PC-9 (cell line): Measurements from ENCODE around the gene PGPEP1. TPM values are rescaled to one million over a fixed set of nuclear protein-coding genes. Genes with fewer than 3 reads are reported as not detected.

Experiments used
- BruUV-seq: library from RNA; stranded (reverse); fragments of 400-500 nt; replicated peaks from 2 replicates; lab custom pipeline; 2021; lab: Mats Ljungman, UMichigan
- CTCF ChIA-PET: fragments of 300-600 bp; sonication (Branson Sonifier 250); formaldehyde crosslinking; loops from one replicate; lab custom pipeline; 2022; ENCODE audit warnings: antibody characterized with exemption; lab: Charles Lee
- POLR2A ChIA-PET: fragments of 300-600 bp; sonication (Branson Sonifier 250); formaldehyde crosslinking; loops from one replicate; lab custom pipeline; 2022; ENCODE audit warnings: antibody characterized with exemption; ENCODE audit not compliant: unreplicated experiment; lab: Charles Lee
- DNase-seq, 2 experiments: peaks; one replicate each; pipeline versions ENCODE4 v3.0.0 to v3.0.0-alpha.2; 2015 to 2022; ENCODE audit warnings: mixed read lengths in 1 of 2
- H2AFZ ChIP-seq: fragments of 200-600 bp; sonication (generic); 2 replicates; pipeline ENCODE4 v1.8.1; 2017; ENCODE audit warnings: antibody characterized with exemption
- H3F3A ChIP-seq: fragments of 200-600 bp; sonication (generic); 2 replicates; pipeline ENCODE4 v1.8.1; 2017; ENCODE audit warnings: antibody characterized with exemption, mild to moderate bottlenecking, low read depth; ENCODE audit not compliant: insufficient read depth
- H3K27ac ChIP-seq: fragments of 200-600 bp; sonication (generic); 2 replicates; pipeline ENCODE4 v1.6.1; 2016; ENCODE audit warnings: mixed run types
- H3K27me3 ChIP-seq: fragments of 200-600 bp; sonication (generic); 2 replicates; pipeline ENCODE4 v1.6.1; 2016; ENCODE audit warnings: low read depth, mixed run types; ENCODE audit not compliant: insufficient read depth
- H3K36me3 ChIP-seq: fragments of 200-600 bp; sonication (generic); 2 replicates; pipeline ENCODE4 v1.6.1; 2016; ENCODE audit warnings: low read depth, mixed run types
- H3K4me1 ChIP-seq: fragments of 200-600 bp; sonication (generic); replicated peaks from 2 replicates; pipeline ENCODE4 v1.6.1; 2016; ENCODE audit warnings: mixed run types; ENCODE audit not compliant: insufficient read depth
- H3K4me2 ChIP-seq: fragments of 200-600 bp; sonication (generic); 2 replicates; pipeline ENCODE4 v1.6.1; 2017; ENCODE audit warnings: mixed run types
- H3K4me3 ChIP-seq: fragments of 200-600 bp; sonication (generic); 2 replicates; pipeline ENCODE4 v1.6.1; 2016; ENCODE audit warnings: mixed run types
- H3K79me2 ChIP-seq: fragments of 200-600 bp; sonication (generic); 2 replicates; pipeline ENCODE4 v1.6.1; 2017; ENCODE audit warnings: low read depth, mixed run types
- H3K9me2 ChIP-seq: fragments of 200-600 bp; sonication (generic); 2 replicates; pipeline ENCODE4 v1.8.1; 2017; ENCODE audit warnings: mild to moderate bottlenecking; ENCODE audit not compliant: insufficient read depth
- H3K9me3 ChIP-seq: fragments of 200-600 bp; sonication (generic); 2 replicates; pipeline ENCODE4 v1.8.1; 2016; ENCODE audit warnings: low read depth; ENCODE audit not compliant: insufficient read depth
- H4K20me1 ChIP-seq: fragments of 200-600 bp; sonication (generic); 2 replicates; pipeline ENCODE4 v1.8.1; 2017; ENCODE audit not compliant: insufficient read depth
- EZH2 ChIP-seq: fragments of 200-600 bp; sonication (generic); IDR thresholded peaks from 2 replicates; pipeline ENCODE4 v1.8.0; 2017; ENCODE audit warnings: antibody characterized with exemption, low read depth
- intact Hi-C: fragments of 100-400 bp; cut with micrococcal nuclease; formaldehyde crosslinking; loops from one replicate; pipeline ENCODE4 v1.10.0; 2022; ENCODE audit not compliant: unreplicated experiment
- total RNA-seq: library from RNA; stranded (reverse); gene quantifications from 2 replicates; pipeline ENCODE4 v1.2.3, GENCODE V29; 2021
- TF ChIP-seq, protein P1 (sequence below): fragments of 200-600 bp; sonication (generic); conservative IDR thresholded peaks from 2 replicates; pipeline ENCODE4 v1.6.1; 2017; ENCODE audit warnings: mixed run types, antibody characterized with exemption, mild to moderate bottlenecking, moderate library complexity

PGPEP1 gene
- total RNA-seq, 1 experiment from 2014 or later = 53.6 TPM

DNA sequence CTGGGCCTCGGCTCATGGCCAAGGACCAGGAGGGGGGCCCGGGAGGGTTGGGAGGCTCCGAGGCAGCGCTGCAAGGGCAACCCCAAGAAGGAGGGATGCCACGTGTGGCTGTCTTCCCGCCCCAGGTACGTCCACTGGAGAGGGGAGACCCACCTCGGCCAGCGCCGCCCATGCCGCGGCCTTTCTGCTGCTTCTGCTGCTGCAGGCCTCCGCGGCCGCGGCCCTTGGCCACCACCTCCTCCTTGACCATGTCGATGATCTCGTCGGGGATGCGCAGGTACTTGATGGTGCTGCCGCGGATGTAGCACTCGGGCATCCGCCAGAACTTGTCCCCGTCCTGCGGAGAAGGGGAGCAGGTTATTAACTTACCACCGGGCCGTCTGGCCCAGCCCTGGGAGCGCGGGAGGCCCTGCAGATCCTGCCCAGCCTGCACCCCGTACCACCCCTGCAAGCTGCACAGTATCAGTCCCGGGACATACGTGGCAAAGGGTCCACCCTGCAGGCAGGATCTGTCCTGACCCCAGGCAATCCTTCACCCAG, 30.8 kb upstream of the PGPEP1 start:
- peaks cover 9% of the 10 kb centered on the region for H3K4me1 ChIP-seq
- peaks cover 14% of the 10 kb centered on the region; the same call in 1 of the 2 replicates for H4K20me1 ChIP-seq
- no peaks in the 10 kb centered on the region for H3K27me3 ChIP-seq
- CTCF ChIA-PET = no interaction called here
- H3F3A ChIP-seq = peaks cover 32% of the 10 kb centered on the region; the same call in 1 of the 2 replicates
- no peak overlapping the region for H3K27ac ChIP-seq
- no peak overlapping the region for H2AFZ ChIP-seq
- no peak for DNase-seq
- H3K4me3 ChIP-seq = no peak overlapping the region
- no peaks in the 10 kb centered on the region for H3K9me3 ChIP-seq
- TF ChIP-seq, protein P1, sequence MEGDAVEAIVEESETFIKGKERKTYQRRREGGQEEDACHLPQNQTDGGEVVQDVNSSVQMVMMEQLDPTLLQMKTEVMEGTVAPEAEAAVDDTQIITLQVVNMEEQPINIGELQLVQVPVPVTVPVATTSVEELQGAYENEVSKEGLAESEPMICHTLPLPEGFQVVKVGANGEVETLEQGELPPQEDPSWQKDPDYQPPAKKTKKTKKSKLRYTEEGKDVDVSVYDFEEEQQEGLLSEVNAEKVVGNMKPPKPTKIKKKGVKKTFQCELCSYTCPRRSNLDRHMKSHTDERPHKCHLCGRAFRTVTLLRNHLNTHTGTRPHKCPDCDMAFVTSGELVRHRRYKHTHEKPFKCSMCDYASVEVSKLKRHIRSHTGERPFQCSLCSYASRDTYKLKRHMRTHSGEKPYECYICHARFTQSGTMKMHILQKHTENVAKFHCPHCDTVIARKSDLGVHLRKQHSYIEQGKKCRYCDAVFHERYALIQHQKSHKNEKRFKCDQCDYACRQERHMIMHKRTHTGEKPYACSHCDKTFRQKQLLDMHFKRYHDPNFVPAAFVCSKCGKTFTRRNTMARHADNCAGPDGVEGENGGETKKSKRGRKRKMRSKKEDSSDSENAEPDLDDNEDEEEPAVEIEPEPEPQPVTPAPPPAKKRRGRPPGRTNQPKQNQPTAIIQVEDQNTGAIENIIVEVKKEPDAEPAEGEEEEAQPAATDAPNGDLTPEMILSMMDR = no peak
- H3K9me2 ChIP-seq = no peaks in the 10 kb centered on the region
- BruUV-seq = no TSS peak
- H3K4me2 ChIP-seq = no peak overlapping the region
- H3K36me3 ChIP-seq = peaks cover 19% of the 10 kb centered on the region; the same call in 1 of the 2 replicates
- H3K79me2 ChIP-seq = peaks cover 17% of the 10 kb centered on the region; the same call in 1 of the 2 replicates
- POLR2A ChIA-PET = no interaction called here
- intact Hi-C loops = no loop called here

DNA sequence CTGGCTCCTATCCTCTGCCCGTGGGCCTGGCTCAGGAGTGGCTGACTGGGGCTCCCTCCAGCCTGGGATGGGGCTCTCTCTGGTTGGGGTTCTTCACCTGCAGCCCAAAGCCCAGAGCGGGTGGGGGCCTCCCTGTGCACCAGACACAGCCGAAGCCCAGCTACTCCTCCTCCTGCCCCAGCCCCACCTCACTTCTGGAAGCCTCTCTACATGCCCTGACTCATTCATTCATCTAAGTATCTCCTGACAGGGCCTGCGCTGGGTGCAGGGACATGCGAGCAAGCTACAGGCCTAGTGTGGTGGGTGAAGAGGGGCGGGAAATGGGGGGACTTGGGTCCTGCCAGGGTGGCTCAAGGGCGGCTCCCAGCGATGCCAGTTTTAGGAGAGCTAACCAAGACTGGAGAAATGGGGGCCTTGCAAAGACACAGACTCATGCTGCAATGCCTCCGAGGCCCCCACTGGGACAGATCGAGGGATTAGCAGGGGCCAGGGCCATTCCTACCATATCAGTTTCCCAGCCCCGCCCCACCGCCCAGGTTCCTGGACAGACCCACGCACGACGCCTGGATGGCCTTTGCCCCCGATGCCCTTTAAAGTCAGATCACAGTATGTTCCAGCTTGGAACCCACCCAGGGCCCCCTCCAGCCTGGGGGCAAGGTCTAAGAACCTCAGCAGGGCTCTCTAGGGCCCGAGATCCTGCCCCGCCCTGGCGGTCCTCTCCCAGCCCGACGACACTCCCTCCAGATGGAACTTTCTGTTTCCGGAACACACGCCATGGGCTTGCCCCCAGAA, 30.1 kb upstream of the PGPEP1 start:
- H3K27me3 ChIP-seq = no peaks in the 10 kb centered on the region
- H3K9me2 ChIP-seq = no peaks in the 10 kb centered on the region
- no peaks in the 10 kb centered on the region for H3K9me3 ChIP-seq
- intact Hi-C loops = no loop called here
- TF ChIP-seq, protein P1 = no peak
- TF ChIP-seq EZH2 = no peak
- peaks cover 18% of the 10 kb centered on the region; the same call in 1 of the 2 replicates for H3K79me2 ChIP-seq
- H3K4me2 ChIP-seq = no peak overlapping the region
- CTCF ChIA-PET = no interaction called here
- H3K4me3 ChIP-seq = no peak overlapping the region
- H3F3A ChIP-seq = peaks cover 28% of the 10 kb centered on the region; the same call in 1 of the 2 replicates
- no peak overlapping the region for H2AFZ ChIP-seq
- DNase-seq = no peak
- 0 out of 2 replicates have a peak, but pooled peaks cover 2% of the 10 kb centered on the region for H3K4me1 ChIP-seq
- H4K20me1 ChIP-seq = peaks cover 14% of the 10 kb centered on the region; the same call in 1 of the 2 replicates
- BruUV-seq = no TSS peak
- no peak overlapping the region for H3K27ac ChIP-seq
- H3K36me3 ChIP-seq = peaks cover 20% of the 10 kb centered on the region
- POLR2A ChIA-PET = no interaction called here

DNA sequence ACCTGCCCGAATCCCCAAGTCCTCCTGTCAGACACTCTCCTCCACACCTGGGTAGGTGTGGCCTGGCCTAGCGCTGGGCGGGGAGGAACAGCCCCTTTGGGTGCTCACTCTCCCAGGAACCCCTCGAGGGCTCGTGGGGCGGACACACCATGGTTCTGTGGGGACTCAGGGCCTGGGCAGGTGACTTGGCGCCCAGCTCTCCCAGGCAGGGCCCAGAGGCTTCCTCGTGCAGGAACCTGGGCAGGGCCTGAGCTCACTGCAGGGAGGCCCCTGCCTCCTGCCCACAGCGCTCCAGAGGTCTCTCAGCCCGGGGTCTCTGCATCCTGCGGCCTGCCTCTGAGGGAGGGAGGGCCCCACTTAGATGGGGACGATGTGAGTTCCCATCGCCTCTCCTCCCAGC, 29.4 kb upstream of the PGPEP1 start:
- Histone ChIP-seq H2AFZ (no peak overlapping the region), H3K4me3 (no peak overlapping the region), H3K27ac (no peak overlapping the region), H3K27me3 (no peaks in the 10 kb centered on the region), H3K9me2 (no peaks in the 10 kb centered on the region), H3F3A (peaks cover 29% of the 10 kb centered on the region; the same call in 1 of the 2 replicates), H3K79me2 (peaks cover 18% of the 10 kb centered on the region; the same call in 1 of the 2 replicates), H3K9me3 (no peaks in the 10 kb centered on the region), H4K20me1 (peaks cover 14% of the 10 kb centered on the region; the same call in 1 of the 2 replicates), H3K4me2 (no peak overlapping the region), H3K4me1 (no peaks in the 10 kb centered on the region), H3K36me3 (peaks cover 20% of the 10 kb centered on the region)
- ChIA-PET POLR2A (interaction anchor here (0.6 to 0.7 kb wide), 2 partner anchors 10 to 29 kb away, joined by 3 read pairs; partner anchors contain the start of gene JUND), CTCF (no interaction called here)
- no TSS peak for BruUV-seq
- TF ChIP-seq, protein P1 = no peak
- no peak for TF ChIP-seq EZH2
- DNase-seq = no peak
- intact Hi-C loops = no loop called here
